ENCODE results near the gene CKAP2L.

The CKAP2L gene

DNA sequence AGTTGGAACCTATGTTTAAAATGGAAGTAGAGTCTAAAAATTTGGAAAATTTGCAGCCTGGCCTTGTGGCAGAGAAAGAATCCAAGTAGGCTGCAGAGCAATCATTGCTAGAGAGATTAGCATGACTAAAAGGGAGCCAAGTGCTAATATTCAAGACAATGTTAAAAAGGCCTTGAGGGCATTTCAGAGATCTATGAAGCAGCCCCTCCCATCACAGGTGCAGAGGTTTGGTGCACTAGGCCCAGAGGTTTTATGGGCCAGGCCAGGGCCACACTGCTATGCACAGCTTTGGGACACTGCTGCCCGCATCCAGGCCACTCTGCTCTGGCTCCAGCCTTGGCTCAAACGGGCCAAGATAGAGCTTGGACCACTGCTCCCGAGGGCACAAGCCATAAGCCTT lies 26.6 kb upstream of the CKAP2L start:
- DNase-seq = no peak

DNA sequence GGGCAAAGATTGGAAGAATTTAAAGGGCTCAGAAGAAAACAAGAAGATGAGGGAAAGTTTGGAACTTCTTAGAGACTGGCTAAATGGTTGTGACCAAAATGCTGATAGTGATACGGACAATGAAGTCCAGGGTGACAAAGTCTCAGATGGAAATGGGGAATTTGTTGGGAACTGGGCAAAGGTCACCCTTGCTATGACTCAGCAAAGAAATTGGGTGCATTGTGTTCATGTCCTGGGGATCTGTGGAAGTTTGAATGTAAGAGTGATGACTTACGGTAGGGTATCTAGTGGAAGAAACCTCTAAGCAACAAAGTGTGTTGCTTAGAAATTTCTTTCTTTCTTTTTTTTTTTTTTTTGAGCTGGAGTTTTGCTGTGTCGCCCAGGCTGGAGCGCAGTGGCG lies 25.9 kb upstream of the CKAP2L start:
- no peak for DNase-seq

DNA sequence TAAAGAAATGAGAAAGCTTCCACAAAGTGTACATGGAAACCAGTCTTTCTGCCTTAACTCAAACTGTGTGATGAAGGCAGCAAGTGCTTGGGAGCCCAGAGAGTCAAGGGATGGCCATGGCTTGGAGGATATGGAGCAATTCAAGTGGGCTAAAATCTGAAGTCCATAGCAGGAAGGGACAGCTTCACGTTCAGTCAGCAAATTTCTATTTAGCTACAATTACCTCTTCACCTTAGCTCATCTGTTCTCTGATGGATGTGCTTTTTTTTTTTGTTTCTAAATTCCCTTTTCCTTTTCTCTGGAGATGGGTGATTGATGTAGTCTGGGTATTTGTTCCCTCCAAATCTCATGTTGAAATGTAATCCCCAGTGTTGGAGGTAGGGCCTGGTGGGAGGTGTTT lies 24.8 kb upstream of the CKAP2L start:
- DNase-seq = no peak

DNA sequence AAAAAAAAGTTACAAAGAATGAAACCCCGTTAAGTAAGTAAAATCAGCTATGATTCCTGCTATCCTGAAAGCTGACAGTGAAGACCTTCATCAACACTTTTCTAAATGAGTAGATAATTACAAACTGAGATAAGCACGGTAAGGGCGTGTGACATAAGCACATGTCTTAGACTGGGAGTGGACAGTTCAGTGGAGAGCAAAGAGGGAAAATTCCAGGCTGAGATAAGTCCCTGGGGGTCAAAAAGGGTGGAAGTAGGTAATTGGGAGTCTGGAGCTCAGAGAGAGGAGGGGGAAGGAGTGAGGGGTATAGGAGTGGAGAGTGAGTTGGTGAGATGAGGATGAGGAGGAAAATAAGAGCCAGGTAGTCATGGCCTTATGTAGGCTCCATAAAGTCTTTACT lies 24.2 kb upstream of the CKAP2L start:
- no peak for DNase-seq

DNA sequence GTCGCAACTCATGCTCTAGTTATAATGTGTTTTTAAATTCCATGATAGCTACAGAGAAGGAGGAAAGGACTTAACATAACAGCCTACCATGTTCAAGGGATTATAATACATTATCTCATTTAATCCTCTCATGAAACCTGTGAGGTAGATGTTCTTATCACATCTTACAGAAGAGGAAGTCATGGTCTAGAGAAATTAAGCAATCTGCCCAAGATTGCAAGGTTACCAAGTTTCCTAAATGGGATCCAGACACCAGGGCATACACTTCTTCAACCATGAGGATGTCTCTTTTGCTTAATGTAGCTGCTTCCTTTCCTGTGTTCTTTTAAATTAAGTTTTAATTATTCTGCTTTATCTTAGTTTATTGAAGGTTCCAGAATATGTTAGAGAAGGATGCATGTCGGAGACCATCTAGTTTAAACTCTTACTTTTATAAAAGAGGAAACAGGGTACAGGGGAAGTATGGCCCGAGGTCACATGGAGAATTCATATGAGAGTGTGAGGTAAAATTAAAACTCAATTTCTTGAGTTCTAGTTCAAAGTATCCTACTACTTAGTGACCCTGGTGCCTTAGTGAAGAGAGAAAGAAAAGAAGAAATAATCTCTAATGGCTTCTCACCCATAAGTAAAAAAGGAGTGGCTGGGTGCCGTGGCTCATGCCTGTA lies 23.5 kb upstream of the CKAP2L start:
- DNase-seq = no peak

DNA sequence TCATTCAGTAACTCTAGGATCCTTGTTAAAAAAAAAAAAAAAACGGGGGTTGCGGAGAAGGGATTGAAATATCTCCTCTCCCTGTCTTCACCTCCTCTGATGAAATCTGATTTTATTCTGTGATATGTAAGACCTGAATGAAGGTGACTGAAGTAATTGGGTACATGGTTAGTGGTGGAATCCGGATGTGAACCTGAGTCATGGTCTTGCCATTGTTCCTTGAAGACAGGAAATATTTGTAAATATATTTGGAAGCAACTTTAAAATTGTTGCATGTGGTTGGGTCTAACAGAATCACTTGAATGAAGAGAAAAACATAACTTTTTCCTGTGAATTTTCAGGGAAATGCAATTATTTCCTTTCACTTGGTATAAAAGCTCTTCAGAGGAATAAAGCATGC lies 22.9 kb upstream of the CKAP2L start:
- no peak for DNase-seq

DNA sequence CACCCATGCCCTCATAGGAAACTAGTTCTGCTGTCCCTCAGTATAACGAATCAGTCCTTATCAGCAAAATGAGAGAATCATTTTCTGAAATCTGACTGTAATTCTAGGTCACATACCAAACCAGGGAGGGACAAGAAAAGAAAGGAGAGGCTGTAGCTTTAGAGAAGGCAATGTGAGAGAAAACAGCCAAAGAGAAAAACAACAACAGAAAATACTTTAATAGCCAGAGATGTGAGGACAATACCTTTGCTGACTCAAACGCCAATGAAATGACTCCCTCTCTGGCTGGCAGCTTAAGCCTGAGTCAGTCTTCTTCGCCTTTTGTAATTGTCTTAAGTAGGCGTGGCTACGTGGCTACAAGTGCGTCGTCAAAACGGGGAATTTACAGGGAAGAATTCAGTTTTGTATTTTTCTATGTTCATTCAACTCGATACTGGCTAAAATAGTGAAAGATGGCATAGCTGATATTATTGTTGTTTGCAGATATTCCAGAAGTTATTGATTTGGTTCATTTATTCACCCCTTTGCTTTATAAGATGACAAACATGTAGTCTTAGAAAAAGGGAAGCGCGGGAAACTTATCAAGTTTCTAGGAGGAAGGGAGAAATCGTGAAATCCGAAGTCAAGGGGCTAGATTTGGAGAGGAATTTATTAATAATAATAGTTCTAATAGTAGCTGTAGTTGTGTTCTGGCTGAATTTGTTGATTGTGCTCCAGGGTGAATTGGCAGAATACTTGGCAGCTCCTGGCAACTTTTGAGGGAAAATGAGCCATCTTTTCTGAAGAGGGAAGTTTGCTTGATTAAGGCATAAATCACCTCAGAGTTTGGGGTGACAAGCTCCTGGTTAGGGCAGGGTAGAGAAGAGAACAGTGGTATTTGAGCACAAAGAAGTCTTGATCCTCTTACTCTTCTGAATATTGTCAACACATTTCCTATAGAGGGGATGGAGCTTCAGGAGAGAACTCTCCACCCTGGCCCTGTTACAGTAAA lies 20.1 kb upstream of the CKAP2L start, which contains the start of gene IL1A:
IL1A (minus strand) TSS at position 295 of the 991 bp plus-strand sequence. CDS start 723 bp downstream, outside the sequence.
- no peak for DNase-seq

DNA sequence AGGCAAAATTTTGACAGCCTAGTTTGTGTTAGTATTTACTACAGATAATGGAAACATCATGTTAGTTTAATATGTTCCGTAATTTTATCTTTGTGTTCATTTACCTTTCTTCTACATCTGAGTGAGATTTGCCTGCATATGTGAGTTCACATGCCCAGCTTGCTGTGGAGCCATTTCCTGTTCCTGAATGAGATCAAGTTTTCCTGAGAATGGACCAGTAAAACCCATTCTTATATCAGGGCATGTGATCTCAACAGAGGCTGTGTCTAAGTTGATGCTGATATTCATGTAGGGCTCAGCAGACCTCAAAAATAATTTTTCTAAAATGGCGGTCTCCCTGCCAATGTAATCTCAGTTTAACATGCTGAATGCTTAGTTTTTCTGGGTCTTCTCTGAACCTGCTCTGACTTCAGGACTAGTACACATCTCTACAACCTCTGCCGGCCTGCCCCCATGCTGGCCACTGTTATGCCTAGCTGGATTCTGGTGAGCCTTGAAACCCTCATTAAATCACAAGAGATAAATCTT lies 18.8 kb upstream of the CKAP2L start:
- no peak for DNase-seq

DNA sequence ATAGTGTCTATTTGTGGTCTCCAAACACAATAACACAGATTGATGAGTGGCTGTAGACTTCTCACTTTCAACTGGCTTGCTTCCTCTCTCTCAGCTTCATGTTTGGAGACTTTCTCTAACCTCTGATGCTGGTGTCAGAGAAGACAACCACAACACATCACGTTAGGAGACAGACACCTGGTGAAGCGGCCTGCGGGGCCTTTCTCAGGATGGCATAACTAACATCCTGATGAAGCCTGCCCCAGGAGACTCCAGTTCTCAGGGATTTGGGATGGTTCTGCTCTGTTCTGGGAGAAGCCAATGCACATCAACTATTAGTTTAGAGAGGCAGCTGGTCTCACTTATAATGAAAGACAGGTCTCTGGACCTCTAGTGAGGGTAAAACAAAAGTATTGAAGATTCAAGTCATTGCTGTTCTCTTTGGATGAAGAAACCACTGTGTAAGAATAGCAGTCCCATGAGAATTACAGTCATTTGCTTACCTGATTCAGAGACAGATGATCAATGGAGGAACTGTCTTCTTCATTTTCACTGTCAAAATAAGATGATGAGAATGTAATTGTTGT lies 17.9 kb upstream of the CKAP2L start:
- DNase-seq = no peak

DNA sequence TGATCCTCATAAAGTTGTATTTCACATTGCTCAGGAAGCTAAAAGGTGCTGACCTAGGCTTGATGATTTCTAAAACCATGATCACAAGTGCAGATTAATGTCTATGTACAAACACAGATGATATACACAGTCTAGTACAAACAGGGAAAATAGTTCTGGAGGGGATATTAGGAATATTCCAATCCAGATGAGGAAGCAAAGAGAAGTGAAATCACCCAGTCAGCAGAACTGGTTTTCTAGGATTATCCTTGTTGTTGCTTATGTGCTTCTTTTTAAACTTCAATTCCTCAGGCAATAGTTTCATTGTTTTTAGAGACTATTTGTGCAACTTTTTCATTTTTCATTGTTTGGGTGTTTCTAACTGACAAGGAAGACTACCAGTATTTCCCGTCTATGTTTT lies 15.2 kb upstream of the CKAP2L start:
- no peak for DNase-seq

DNA sequence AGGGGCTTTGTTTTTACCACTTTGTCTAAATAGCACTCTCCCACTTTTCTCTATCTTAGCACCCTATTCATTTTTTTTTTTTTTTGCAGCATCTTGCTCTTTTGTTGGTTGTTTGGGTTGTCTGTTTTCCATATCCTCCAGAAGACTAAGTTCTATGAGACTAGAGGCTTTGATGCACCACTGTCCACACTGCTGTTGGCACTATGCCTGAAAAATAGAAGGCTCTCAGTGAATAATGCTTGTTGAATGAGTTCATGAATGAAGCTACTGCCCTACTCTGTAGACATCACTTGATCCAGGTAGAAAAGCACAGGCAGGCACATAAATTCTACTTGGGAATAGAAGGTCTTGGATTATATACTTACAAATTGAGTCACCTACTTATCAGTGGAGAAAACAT lies 12.6 kb upstream of the CKAP2L start:
- no peak for DNase-seq

DNA sequence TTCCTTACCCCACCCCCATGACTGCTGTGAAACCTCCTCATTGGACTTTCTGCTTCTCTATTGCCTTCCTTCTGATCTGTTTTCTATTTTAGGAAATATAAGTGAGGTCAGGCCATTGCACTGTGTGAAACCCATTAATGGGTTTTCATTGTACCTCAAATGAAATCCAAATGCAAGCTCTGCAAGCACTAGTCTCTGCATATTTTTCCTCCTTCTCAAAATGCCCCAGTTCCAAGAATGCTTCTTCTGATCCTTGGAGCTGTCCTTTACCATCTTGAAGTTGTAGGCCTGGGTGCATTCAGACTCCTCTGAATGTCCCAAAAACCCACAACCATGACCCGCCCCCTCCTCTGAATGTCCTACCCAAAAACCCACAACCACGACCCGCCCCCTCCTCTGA lies 11.7 kb upstream of the CKAP2L start:
- no peak for DNase-seq

DNA sequence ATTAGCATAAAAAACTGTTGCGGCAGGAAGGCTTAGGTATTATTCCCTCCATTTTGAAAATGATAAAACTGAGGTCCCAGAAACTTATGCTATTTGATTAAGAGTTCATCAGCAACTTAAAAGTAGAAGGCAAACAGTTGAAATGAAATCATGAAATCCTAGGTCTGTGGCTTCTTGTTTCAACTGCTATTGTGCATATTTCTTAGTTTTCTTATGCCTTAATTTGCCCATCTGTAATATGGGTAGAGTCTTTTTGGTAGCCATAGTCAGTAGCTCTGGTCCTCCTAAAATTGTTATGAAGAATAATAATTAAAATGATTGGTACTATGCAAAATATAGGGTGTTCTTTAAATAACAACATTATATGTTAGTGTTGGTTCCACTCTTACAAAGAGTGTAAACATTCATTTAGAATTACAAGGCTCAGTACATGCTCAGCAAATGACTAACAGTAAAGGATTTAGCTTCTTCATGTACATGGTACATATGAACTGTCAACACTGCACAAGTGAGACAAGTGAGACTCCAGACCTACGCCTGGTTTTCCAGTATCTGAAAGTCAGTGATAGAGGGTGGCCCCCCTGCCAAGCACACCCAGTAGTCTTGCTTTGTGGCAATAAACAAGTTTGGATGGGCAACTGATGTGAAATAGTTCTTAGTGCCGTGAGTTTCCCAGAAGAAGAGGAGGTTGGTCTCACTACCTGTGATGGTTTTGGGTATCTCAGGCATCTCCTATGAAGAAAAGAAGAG lies 10.3 kb upstream of the CKAP2L start:
- DNase-seq = no peak

DNA sequence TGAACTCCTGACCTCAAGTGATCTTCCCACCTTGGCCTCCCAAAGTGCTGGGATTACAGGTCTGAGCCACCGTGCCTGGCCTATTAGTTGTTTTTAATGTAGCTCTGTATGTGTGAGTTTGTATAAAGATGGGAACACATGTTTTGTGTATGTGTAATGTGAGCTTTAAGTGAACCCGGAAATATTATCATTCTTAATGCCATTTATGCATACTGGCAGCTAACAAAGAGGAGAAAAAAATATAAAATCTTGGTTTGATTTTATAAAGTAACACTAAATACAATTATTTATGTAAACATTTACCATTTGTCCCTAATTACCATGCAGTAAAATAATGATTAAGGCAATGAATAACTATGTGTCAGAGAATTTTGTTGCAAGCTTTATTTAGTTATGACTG lies 9.1 kb upstream of the CKAP2L start:
- no peak for DNase-seq

DNA sequence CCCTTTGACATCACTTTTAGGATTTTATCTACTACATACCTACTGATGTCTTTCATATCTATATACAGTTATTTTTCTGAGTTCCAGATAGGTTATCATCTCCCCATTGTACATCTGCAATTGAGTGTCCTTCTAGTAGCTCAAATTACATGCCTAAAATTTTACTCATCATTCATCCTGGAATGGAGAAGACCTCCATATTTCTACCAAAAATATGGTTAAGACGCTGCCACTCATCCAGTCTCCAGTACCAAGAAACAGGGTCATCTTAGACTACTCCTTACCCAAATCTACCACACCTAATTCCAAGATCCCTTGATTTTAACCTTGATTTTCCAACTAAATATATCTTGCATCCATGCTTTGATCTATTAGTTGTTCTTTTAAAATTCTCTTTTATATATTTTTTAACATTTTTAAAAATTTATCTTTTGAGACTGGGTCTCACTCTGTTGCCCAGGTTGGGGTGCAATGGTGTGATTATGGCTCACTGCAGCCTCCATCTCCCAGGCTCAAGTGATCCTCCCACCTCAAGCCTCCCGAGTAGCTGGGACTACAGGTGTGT lies 8.6 kb upstream of the CKAP2L start:
- no peak for DNase-seq

DNA sequence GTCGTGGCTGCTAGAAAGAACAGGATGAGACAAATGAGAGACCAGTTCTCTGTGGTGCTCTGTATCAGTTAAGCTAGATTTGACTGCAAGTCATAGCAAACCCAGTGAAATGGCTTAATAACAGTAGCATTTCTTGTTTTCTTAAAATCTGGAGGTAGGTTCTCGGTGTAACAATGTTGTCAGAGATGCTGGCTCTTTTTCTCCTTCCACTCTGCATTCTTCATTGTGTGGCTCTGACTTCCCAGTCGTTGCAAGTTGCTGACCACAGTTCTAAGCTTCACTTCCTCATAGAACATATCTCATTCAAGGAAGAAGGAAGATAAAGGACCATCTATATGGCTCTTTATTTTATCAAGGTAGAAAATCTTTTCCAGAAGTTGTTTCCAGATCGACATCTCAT lies 7.9 kb upstream of the CKAP2L start:
- DNase-seq = no peak

DNA sequence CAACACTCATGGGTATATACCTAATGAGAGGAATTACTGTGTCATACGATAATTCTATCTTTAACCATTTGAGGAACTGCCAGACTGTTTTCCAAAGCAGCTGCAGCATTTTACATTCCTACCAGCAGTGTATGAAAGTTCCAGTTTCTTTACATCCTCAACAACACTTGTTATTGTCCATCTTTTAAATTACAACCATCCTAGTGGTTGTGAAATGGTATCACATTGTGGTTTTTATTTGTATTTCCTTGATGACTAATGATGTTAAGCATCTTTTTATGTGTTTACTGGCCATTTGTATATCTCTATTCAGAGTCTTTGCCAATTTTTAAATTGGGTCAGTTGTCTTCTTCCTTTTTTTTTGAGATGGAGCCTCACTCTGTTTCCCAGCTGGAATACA lies 4.0 kb upstream of the CKAP2L start:
- no peak for DNase-seq

DNA sequence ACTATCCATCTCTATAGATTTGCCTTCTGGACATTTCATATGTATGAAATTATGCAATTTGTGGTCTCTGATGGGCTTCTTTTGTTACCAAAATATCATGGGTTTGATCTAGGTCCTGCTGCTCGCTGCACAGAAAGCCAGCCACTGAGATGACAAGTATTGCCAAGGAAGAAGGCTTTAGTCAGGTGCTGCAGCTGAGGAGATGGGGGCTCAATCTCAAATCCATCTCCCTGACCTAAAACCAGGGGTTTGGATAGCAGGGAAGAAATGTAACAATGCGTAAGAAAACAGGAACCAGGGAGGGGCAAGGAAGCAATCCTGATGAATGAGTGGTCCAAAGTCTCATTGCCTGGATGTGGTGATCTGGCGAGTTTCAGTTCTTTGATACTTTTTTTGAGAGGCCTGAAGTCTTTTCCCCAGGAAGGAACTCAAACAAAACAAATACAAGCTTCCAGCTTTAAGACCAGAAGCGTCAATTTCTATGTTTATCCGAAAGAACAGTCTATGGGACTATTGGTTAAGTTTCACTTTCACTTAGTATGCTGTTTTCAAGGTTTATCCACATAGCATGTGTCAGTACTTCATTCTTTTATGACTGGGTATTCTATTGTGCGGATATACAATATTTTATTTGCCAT lies 3.4 kb upstream of the CKAP2L start:
- DNase-seq = no peak

DNA sequence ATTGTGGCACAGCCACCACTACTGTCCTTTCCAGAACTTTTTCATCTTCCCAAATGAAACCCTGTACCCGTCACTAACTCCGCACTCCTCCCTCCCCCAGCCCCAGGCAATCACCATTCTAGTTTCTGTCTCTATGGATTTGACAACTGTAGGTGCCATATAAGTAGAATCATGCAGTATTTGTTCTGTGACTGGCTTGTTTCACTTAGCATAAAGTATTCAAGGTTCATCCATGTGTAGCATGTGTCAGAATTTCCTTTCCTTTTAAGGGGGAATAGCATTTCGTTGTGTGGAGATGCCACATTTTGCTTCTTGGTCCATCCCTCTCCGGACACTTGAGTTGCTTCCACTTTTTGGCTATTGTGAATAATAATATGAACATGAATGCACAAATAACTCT lies 842 bp upstream of the CKAP2L start:
- no peak for DNase-seq

DNA sequence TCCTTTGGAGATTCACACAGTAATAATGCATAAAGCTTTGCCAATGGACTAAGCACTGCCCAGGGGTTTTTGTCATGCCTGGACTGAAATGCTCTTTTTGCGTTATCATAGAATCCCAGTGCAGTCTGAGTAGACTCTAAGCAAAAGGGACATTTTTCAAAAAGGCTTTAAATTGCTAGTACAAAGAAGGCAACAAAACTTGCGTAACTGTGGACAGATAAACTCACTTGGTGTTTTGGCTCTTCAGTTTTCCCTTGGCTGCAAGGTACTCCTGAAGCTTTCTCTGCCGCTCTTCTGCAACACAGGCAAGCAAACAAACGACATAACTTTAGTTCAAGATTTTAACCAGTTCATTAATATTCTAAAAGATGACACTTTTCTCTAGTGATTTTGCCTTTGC lies 2.1 kb downstream of the CKAP2L start:
- no peak for DNase-seq

DNA sequence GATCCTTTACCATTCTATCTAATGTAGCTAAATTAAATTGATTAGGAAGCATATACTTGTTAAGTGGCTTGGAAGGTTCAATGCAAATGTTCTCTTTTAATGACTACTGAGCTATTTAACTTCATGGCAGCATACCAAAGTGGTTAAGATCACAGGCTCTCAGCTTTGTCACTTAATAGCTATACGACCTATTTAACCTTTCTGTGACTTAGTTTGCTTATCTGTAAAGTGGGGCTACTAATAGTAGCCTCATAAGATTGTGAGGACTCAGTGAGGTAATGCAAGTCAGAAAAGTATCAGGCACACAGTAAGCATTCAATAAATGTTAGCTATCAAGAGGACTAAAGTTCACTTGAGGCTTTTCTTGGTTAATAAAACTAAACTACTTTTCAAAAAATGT lies 4.3 kb downstream of the CKAP2L start:
- no peak for DNase-seq

DNA sequence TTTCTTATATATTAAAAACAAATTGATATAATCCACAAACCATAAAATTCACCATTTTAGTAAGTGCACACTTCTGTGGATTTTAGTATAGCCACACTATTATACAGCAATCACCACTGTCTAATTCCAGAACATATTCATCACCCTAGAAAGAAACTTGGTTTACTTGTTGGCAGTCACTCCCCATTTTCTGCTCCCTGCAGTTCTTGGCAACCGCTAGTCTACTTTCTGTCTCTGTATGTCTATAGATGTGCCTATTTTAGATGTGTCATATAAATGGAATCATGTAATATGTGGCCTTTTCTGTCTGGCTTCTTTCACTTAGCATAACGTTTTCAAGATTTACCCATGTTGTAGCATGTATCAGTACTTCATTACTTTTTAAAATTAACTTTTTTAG lies 5.7 kb downstream of the CKAP2L start:
- no peak for DNase-seq

Data from activated naive CD4-positive, alpha-beta T cell treated with anti-CD3 and anti-CD28 coated beads, Interleukin-2, amount 50 U/mL, for 16 hours (primary cell).